ENCODE data around the gene TSC22D3.

TSC22D3 gene

DNA sequence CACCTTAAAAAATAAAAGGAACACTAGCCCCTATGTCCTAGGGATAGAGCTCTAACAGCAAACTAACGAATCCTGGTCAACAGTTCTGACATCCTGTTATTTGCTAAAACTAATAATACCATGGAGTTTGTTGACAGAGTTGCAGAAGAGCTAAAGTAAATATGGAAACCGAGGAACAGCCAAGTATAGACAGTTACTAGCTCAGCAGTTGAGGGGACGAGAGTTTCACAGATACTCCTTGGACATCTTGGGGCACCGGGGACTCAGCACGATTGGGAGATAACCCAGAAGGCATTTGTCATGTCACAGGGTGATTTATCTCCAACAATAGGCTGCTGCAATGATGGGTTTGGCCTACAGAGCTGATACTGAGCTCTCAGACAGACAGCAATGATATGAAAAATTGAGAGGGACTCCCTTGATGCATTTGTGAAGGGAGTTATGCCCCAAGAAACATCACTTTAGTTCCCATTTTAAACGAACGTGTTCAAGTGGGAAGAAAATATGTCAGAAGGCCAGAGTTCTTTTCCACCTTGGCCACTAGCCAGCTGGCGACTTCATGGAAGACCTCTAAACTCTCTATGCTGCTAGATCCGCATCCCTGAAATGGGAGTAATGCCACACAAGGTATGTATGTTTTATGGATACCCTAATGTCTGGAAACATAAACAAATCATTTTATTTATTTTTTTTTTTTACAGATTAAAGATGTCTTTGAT, 48.6 kb downstream of the TSC22D3 start:
- Mint-ChIP-seq H3K27ac (no peak overlapping the region), H3K36me3 (no peaks in the 10 kb centered on the region), H3K4me3 (no peak overlapping the region), H3K9me3 (no peaks in the 10 kb centered on the region), H3K27me3 (no peaks in the 10 kb centered on the region), H3K4me1 (peaks cover 3% of the 10 kb centered on the region)

DNA sequence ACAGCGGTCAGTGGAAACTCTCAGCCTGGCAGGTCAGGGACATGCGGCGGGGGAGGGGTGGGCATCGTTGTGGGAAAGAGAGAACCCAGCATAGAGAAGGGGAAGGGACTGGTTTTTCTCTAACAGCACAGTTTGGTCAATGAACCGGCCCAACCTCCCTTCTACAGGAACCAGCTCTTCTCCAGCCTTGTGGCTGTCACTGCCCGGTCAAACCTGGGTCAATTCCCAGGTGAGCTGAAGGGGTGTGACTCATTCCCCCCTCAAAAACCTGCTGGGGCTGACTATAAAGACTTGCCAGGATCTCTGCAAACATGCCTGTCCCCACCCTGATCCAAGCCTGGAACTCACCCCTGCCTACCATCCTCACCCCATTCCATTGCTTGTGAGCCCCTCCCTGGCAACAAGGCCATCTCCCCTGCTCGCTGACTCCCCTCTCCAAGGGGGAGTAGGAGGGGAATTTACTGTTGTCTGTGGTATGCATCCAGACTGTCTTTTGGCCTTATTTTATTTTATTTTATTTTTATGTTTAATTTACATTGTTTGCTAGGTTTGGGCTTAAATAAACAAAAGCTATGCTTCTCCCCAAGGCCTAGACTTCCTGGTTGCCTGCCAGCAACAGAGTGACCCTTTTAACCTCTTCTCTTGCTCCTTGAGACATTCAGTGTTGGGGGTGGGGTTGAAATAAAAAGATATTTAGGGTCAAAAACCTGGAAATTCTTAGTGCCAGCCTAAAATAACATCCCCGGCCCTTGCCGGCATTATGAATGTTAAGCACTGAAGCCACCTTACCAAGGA, 49.6 kb downstream of the TSC22D3 start:
- Mint-ChIP-seq H3K4me3 (no peak overlapping the region), H3K27ac (no peak overlapping the region), H3K4me1 (peaks cover 3% of the 10 kb centered on the region), H3K36me3 (no peaks in the 10 kb centered on the region), H3K9me3 (no peaks in the 10 kb centered on the region), H3K27me3 (no peaks in the 10 kb centered on the region)

DNA sequence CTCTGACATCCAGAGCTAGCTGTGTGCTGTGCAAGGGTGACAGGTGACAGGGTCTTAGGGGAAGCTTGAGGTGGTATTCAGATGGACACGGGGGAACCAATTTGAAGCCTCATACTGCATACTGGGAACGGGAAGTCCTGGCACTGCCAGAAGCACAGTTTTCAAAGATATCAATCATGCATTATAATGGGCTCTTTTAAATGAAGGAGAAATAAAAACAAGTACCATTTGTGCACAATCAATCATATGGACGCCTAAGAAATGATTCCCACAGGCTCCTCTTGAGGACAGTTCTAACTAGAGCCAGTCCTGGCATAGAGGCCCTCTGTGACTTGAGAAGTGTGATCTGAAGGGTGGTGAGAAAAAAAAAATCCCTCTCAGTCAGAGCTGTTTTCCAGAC, 50.9 kb downstream of the TSC22D3 start:
- no peaks in the 10 kb centered on the region for H3K27me3 Mint-ChIP-seq
- no peak overlapping the region for H3K4me3 Mint-ChIP-seq
- no peaks in the 10 kb centered on the region for H3K9me3 Mint-ChIP-seq
- H3K36me3 Mint-ChIP-seq = no peaks in the 10 kb centered on the region
- no peak overlapping the region for H3K27ac Mint-ChIP-seq
- H3K4me1 Mint-ChIP-seq = peaks cover 3% of the 10 kb centered on the region

DNA sequence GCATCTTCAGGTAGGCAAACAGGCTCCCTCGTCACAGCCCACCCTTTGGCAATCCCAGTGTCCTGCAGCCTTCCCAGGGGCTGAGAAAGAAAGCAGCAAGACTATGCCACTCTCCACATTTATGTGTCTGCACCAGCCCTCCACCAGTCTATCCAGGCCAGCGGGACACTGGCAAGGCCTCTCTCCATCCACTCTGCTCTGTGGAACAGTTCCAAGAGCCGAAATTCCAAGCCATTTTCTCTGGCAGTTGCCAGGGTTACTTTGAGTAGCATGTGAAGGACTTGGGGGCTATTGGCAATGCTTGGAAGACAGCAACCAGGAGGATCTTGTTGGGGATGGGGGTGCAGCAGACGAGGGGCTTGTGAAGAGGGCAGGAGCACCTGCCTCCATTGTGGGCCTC, 52.1 kb downstream of the TSC22D3 start:
- Mint-ChIP-seq H3K27ac (no peak overlapping the region), H3K4me1 (peaks cover 12% of the 10 kb centered on the region), H3K27me3 (no peaks in the 10 kb centered on the region), H3K4me3 (no peak overlapping the region), H3K36me3 (no peaks in the 10 kb centered on the region), H3K9me3 (no peaks in the 10 kb centered on the region)

DNA sequence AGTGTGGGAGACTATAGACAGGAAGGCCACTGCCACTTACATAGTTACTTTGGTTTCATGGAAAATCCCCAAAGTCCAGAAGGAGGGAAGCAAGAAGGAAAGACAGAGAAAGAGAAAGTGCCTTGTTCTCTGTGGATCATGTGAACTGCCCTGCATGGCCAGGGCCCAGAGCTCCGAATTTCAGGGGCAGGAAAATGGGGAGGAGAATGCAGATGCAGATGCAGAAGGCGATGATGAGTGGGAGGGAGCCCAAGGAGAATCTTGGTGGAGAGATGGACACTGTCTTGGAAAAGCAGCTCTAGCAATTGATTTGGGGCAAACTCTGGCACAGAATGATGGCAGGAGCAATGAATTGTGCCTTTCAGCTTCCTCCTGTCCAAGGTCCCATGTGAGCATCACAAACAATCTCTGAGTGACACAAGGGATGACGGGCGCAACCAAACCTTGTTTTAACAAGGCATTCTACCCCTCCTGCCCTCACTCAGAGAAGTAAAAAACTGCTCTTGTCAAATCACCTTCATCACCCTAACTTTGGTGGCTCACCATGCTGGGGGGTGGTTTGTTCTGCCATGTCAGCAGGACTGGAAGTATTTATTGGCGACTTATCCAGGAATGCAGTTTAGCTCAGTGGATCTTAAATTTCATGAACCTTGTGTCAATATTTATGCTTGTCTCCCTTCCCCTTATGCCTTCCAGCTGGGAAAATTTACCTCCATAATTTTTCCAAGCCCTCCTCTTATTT, 53.5 kb downstream of the TSC22D3 start:
- H3K27me3 Mint-ChIP-seq = no peaks in the 10 kb centered on the region
- H3K27ac Mint-ChIP-seq = no peak overlapping the region
- no peak overlapping the region for H3K4me3 Mint-ChIP-seq

DNA sequence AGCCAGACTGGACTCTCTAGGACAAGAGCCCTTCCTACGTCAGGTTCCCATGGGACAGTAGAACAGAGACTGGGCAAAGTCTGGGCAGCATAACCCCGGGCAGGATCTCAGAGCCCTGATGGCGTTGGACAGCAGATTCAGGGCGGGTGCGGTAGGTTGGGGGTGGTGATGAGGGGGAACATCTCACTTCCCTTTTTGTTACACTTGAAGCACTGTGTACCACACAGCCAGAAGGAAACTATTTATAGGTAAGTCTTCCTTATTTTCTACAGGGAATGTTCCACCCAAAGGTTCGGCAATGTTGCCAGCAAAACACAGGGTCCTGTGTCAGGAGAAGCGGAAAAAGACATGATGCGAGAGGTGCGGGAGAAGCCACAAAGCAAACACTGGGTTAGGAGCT, 54.3 kb downstream of the TSC22D3 start:
- H3K4me3 Mint-ChIP-seq = no peak overlapping the region
- H3K36me3 Mint-ChIP-seq = no peaks in the 10 kb centered on the region
- no peaks in the 10 kb centered on the region for H3K27me3 Mint-ChIP-seq
- H3K27ac Mint-ChIP-seq = no peak overlapping the region
- H3K4me1 Mint-ChIP-seq = peaks cover 27% of the 10 kb centered on the region
- H3K9me3 Mint-ChIP-seq = no peaks in the 10 kb centered on the region

More for the DNA sequence above, 53.5 kb downstream of the TSC22D3 start:
- no peaks in the 10 kb centered on the region for H3K9me3 Mint-ChIP-seq
- peaks cover 26% of the 10 kb centered on the region for H3K4me1 Mint-ChIP-seq
- H3K36me3 Mint-ChIP-seq = no peaks in the 10 kb centered on the region

DNA sequence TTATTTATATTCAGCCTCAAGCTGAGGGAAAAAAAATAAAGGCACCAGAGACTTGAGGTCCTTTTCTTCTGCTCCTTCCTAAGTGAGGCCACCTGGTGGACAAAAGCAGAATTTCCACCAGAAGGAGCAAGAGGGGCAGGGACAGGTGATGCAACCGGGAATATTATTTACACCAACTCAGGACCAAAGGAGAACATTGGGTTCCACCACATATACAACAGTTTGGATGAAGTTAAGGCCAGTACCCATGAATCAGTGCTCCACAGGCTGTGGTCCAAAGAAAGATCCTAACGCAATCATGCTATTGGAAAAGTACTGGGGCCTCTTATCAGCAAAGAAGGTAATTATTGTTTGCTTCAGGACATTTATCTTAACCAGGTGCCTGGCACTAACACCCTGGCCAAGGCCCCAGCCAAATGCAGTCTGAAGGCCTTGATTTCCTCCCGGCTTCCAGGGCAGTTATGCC, 57.4 kb downstream of the TSC22D3 start:
- Mint-ChIP-seq H3K9me3 (no peaks in the 10 kb centered on the region), H3K36me3 (peaks cover 5% of the 10 kb centered on the region), H3K4me1 (peaks cover 42% of the 10 kb centered on the region), H3K4me3 (peak overlapping the region; percentile 95), H3K27me3 (no peaks in the 10 kb centered on the region), H3K27ac (peak overlapping the region; percentile 76)

DNA sequence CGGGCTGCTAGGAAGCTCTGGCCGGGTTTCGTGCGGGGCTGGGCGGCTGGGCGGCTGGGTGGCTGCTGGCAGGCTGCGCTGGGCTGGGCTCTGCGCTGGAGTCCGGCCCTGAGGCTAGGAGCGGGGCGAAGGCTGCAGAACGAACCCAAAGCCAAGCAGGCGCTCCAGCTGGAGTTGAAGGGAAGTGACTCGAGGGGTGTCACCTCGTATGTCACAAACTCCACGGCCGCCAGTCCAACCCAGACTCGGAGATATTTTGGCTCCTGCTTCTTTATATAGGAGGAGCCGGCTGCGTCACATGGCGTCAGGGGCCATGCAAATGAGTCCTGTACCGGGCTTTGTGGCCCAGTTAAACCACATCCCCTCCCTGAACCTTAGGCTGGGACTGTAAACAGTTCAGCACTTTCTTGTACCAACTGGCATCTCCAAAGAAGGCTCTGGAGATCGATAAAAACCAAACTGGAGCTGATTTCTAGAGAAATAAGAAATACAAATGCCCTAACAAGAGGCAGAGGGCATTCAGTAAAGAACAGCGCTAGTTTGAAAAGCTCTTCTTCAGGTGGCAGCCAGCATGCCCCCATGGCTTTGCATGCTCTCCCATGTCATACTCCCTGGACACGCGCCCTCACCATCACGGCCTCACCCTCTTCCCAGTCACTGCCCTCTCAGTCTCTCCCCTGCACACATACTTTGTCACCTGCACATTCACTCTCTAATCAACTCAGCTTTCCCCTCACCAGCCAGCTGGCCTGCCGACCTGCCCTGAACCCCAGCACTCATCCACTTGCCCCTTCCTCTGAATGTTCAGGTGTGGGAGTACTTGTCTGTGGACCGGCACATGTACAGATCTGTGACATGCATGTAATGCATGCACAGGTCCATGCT, 58.5 kb downstream of the TSC22D3 start:
- Mint-ChIP-seq H3K4me3 (peak overlapping the region; percentile 95), H3K27ac (peak overlapping the region; percentile 76), H3K36me3 (peaks cover 5% of the 10 kb centered on the region), H3K27me3 (no peaks in the 10 kb centered on the region), H3K4me1 (peaks cover 52% of the 10 kb centered on the region), H3K9me3 (no peaks in the 10 kb centered on the region)

DNA sequence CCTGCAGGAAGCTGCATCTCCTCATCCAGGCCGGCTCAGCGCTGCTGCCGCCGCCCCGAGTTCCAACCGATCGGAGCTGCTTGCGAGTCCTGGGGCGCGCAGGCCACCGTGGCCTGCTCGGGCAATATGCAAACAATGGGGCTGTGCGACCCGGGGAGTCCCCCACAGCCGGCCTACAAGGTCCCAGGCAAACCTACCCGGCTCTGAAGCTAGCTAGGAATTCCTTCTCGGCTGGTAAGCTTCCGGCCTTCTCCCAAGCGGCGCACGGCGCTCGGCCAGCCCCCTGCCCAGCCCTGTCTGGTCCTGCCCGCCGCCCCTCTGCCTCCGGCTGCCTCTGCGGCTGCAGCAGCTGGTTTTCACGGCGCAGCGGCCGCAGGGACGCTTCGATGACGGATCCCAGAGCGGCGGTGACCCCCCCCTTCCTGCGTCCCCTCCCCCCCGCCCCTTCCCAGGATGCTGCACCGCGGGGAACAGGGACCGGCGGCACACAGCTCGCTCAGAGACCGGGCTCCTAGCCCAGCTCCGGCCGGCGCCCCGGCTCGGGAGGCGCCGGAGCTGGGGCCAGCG, 59.4 kb downstream of the TSC22D3 start:
- peak overlapping the region; percentile 95 for H3K4me3 Mint-ChIP-seq
- peaks cover 5% of the 10 kb centered on the region for H3K36me3 Mint-ChIP-seq
- peak overlapping the region; percentile 97 for H3K27ac Mint-ChIP-seq
- H3K4me1 Mint-ChIP-seq = peaks cover 60% of the 10 kb centered on the region
- H3K9me3 Mint-ChIP-seq = no peaks in the 10 kb centered on the region
- H3K27me3 Mint-ChIP-seq = no peaks in the 10 kb centered on the region

DNA sequence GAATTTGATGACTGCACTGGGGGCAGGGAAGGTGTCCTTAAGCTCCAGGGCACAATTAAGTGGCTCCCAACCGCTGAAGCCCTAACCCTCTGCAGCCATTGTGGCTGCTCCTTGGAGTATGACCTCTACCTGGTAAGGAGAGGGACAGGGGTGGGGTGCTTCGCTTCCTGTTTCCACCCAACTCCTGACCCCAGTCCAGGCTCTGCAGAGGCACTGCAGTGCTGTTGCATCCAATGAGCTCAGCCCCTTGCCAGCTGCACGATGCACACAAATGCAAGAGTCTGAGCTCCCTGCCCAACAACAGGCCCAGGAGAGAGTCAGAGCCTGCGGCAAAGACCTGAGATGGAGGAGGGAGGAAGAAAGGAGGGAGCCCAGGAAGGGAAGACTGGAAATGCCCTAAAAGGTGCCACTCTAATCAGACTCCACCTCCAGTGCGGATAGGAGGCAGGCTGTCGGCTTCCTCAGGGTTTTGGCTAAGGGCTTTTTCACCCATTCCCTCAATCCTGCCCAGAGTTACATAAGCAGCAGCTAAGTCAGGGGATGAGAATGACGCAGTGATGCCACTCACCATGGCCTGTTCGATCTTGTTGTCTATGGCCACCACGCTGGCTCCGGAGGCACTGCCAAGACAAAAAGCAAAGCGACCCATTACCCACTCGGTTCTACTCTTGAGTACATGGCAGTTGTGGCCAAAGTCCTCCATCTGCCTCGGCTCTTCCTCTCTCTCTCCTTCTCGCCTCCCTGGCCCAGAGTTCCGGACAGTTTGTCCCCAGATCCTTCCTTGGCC, 60.1 kb downstream of the TSC22D3 start:
- H3K27me3 Mint-ChIP-seq = no peaks in the 10 kb centered on the region
- peak overlapping the region; percentile 97 for H3K27ac Mint-ChIP-seq
- H3K4me3 Mint-ChIP-seq = peak overlapping the region; percentile 95
- peaks cover 67% of the 10 kb centered on the region for H3K4me1 Mint-ChIP-seq
- peaks cover 5% of the 10 kb centered on the region for H3K36me3 Mint-ChIP-seq
- H3K9me3 Mint-ChIP-seq = no peaks in the 10 kb centered on the region

DNA sequence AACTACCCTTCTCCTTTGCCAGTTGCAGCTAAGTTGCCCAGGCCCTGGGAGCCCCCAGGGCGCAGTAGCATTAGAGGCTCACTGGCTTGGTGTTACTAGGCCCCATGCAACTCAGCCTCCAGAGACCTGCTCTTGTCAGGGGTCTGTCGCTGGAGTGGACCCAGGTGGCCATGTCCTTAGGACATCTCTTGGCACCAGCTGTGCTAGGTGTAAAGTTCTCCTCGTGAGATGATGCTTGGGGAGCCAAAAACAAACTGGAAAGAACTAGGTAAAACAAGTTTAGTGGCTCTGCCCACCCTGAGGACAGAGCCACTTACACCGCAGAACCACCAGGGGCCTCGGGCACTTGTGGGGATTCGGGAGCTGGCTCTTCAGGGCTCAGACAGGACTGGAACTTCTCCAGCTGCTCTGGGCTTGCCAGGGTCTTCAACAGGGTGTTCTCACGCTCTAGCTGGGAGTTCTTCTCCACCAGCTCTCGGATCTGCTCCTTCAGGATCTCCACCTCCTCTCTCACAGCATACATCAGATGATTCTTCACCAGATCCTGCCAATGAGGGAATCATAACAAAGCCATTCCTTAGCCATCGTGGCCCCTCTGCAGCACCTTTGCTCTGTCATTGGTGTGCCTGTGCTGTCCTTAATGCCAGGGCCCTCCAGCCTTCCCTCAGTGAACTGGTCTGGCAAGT, 61.2 kb downstream of the TSC22D3 start:
- Mint-ChIP-seq H3K27me3 (no peaks in the 10 kb centered on the region), H3K9me3 (no peaks in the 10 kb centered on the region), H3K27ac (peak overlapping the region; percentile 79), H3K4me1 (peaks cover 72% of the 10 kb centered on the region), H3K4me3 (peak overlapping the region; percentile 95), H3K36me3 (peaks cover 5% of the 10 kb centered on the region)

DNA sequence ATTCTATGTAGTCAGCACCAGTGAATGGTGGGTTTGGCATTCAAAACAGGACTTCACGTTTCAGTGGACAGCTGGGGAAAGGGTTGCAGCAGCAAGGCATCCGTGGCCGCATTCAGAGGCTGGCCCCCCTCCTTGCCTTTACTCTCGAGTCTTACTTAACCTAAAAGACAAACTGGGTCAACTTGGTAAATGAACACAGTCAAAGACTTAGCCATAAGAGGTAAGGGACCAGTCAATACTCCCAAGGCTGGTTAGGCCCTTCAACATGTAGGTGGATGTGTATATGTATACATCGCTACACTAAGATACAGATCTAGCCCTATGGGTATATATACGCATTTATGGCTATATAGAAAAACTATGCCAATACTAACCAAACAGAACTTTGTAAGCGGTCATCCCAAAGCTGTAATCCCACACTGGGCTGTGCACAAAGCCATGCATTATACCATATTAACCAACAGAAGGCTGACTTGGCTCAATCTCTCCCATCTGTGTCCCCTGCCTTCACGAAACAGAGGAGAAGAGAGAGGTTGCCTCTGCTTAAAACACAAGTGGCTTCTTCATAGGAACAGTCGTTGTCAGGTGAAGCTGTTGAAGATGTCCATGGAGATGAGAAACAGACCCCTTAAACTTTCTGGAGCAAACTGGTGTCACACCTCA, 61.9 kb downstream of the TSC22D3 start:
- Mint-ChIP-seq H3K4me3 (peak overlapping the region; percentile 19), H3K4me1 (peaks cover 72% of the 10 kb centered on the region), H3K27me3 (no peaks in the 10 kb centered on the region), H3K36me3 (peaks cover 5% of the 10 kb centered on the region), H3K9me3 (no peaks in the 10 kb centered on the region), H3K27ac (peak overlapping the region; percentile 23)

DNA sequence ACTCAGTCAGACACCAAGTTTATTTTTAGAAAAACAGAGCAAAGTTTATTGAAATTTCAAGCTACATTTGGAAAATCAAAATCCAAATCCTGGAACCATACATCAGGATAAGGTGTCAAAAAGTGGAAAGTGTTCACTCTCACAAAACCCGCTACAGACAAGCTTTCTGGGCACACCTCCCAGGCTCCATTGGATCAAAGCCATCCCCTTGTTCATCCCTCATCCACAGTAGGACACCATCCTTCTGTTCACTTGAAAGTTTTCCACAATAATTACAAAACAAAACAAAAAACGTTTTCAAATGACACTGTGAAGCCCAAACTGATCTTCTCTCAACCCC, 62.4 kb downstream of the TSC22D3 start:
- Mint-ChIP-seq H3K36me3 (peaks cover 5% of the 10 kb centered on the region), H3K9me3 (no peaks in the 10 kb centered on the region), H3K27ac (peak overlapping the region; percentile 92), H3K4me3 (peak overlapping the region; percentile 19), H3K27me3 (no peaks in the 10 kb centered on the region), H3K4me1 (peaks cover 68% of the 10 kb centered on the region)
